Lower lobe of right lung (tissue), 2 donors: ENCODE data around the gene ADAM15. TPM values are rescaled to one million over a fixed set of nuclear protein-coding genes. Genes with fewer than 3 reads are reported as not detected.

Experiments used
- ATAC-seq, 2 donors: fragments of 200-7000 bp; cut with Tn5 transposase; one replicate each; pipeline ENCODE4 v1.9.1; 2020 to 2022; ENCODE audit warnings: mild to moderate bottlenecking in 2 of 2, moderate library complexity in 2 of 2
- DNase-seq: peaks from one replicate; pipeline ENCODE4 v3.0.0-alpha.2; 2020
- H3K27ac ChIP-seq: fragments of 200-600 bp; one replicate; pipeline ENCODE4 v1.8.0; 2022
- H3K27me3 ChIP-seq: fragments of 200-600 bp; one replicate; pipeline ENCODE4 v1.8.0; 2022; ENCODE audit warnings: low read depth
- H3K36me3 ChIP-seq: fragments of 200-600 bp; one replicate; pipeline ENCODE4 v1.8.0; 2022; ENCODE audit warnings: mild to moderate bottlenecking
- H3K4me1 ChIP-seq: fragments of 200-600 bp; one replicate; pipeline ENCODE4 v1.8.0; 2022
- H3K4me3 ChIP-seq: fragments of 200-600 bp; one replicate; pipeline ENCODE4 v1.8.0; 2022; ENCODE audit warnings: mild to moderate bottlenecking
- H3K9me3 ChIP-seq: fragments of 200-600 bp; one replicate; pipeline ENCODE4 v1.8.0; 2022
- intact Hi-C: fragments of 100-400 bp; cut with DNase I; formaldehyde crosslinking; loops from one replicate; pipeline ENCODE4 v1.11.0; 2022
- total RNA-seq: library from RNA; stranded (reverse); fragmentation: NEBNext Ultra II Directional; extraction: Animal tissue kit (Norgen Biotek cat#: 25700); gene quantifications from one replicate; pipeline ENCODE4 v1.2.1, GENCODE V29; 2021
- TF ChIP-seq, protein P1 (sequence below): fragments of 200-600 bp; IDR thresholded peaks from one replicate; pipeline ENCODE4 v1.8.0; 2022; ENCODE audit warnings: antibody characterized with exemption, mild to moderate bottlenecking
- donor health status: DM: no; HTN: yes; CAD: no; lungs with severe emphysema.

The ADAM15 gene
- total RNA-seq, 1 donor from 2014 or later = 121 TPM

DNA sequence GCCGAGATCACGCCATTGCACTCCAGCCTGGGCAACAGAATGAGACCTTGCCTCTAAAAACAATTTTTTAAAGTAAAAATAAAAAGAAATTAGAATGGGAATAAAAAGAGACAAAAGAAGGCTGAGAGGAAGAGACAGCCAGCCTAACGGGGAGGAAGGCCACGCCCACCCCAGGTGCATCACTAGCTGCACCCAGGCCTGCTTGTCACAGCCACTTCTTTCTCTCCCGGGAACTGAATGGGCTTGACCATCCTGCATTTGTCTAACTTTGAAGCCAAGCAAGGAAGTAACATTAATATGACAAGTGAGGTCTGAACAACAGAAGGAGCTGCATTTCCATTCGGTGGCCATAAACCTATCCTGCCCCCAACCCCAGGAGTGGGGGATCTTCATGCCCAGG, 55.7 kb downstream of the ADAM15 start:
- Histone ChIP-seq H3K4me3 (no peak overlapping the region), H3K36me3 (no peaks in the 10 kb centered on the region), H3K27me3 (no peaks in the 10 kb centered on the region), H3K9me3 (no peaks in the 10 kb centered on the region), H3K27ac (no peak overlapping the region), H3K4me1 (peaks cover 9% of the 10 kb centered on the region)
- TF ChIP-seq, protein P1, sequence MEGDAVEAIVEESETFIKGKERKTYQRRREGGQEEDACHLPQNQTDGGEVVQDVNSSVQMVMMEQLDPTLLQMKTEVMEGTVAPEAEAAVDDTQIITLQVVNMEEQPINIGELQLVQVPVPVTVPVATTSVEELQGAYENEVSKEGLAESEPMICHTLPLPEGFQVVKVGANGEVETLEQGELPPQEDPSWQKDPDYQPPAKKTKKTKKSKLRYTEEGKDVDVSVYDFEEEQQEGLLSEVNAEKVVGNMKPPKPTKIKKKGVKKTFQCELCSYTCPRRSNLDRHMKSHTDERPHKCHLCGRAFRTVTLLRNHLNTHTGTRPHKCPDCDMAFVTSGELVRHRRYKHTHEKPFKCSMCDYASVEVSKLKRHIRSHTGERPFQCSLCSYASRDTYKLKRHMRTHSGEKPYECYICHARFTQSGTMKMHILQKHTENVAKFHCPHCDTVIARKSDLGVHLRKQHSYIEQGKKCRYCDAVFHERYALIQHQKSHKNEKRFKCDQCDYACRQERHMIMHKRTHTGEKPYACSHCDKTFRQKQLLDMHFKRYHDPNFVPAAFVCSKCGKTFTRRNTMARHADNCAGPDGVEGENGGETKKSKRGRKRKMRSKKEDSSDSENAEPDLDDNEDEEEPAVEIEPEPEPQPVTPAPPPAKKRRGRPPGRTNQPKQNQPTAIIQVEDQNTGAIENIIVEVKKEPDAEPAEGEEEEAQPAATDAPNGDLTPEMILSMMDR = no peak
- ATAC-seq (no peak), DNase-seq (no peak)
- intact Hi-C loops = no loop called here

DNA sequence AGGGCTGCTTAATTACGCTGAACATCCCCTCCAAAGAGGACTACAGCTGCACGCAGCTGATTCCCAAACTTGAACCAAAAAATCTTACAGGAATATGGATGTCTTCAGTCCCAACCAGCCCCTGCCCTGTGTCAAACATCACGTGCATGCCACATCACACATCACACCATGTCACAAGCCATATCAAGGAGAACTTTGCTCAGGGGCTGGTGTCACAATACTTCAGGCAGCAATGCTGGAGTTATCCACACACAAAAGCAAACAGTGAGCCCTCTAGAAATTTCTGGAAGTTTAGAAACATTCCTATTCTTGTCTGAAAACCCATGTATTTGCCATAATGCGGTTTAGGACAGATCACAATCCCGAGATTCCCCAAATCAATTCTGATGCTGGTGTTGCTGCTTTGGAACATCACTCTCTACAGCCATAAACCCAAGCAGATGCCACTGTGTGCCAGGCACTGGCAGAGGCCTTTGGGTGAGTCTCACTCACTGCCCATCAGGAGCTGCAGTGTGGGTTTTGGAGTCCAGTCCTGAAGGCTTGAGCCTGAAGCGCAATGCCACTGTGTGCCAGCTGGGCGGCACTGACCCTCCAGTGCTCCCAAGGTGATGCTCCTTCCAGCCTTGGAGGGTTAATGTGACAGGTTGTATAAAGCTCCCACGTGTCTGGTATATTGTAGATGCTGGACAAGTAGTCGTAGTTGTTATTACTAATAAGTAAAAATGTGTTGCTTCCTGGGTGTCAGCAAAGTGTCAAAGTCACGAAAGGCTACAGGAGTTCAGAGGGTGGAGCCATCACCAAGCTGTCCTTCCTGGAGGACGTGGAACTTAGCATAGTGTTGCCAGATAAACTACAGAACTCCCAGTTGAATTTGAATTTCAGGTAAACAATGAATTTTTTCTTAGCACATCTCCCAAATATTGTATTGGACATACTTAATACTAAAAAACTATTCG, 56.5 kb downstream of the ADAM15 start:
- no peak for ATAC-seq
- intact Hi-C loops = no loop called here

DNA sequence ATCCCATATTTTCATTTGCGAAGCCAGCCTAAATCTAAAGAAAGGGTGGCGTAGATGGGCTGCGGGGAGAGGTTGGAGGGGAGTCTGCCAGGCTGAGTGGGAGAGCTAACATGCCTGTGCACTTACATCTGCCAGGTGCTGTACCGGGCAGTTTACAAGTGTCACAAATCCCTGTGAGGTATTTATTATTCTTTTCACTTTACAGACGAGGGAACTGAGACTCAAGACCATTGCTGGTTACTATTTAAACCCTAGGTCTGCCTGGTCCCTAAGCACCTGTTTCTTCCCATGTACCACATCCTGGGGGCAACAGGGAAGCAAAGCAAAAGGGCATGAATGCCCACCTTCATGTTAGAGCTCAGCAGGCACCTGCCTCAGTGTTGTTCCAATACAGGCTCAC, 57.2 kb downstream of the ADAM15 start:
- Histone ChIP-seq H3K4me3 (no peak overlapping the region), H3K9me3 (no peaks in the 10 kb centered on the region), H3K27ac (no peak overlapping the region), H3K27me3 (no peaks in the 10 kb centered on the region), H3K36me3 (no peaks in the 10 kb centered on the region), H3K4me1 (no peaks in the 10 kb centered on the region)
- intact Hi-C loops = no loop called here
- TF ChIP-seq, protein P1 = no peak
- ATAC-seq = no peak
- no peak for DNase-seq

More for the DNA sequence above, 56.5 kb downstream of the ADAM15 start:
- TF ChIP-seq, protein P1 = no peak
- Histone ChIP-seq H3K4me3 (no peak overlapping the region), H3K36me3 (no peaks in the 10 kb centered on the region), H3K27ac (no peak overlapping the region), H3K4me1 (peaks cover 1% of the 10 kb centered on the region), H3K27me3 (no peaks in the 10 kb centered on the region), H3K9me3 (no peaks in the 10 kb centered on the region)
- DNase-seq = no peak

DNA sequence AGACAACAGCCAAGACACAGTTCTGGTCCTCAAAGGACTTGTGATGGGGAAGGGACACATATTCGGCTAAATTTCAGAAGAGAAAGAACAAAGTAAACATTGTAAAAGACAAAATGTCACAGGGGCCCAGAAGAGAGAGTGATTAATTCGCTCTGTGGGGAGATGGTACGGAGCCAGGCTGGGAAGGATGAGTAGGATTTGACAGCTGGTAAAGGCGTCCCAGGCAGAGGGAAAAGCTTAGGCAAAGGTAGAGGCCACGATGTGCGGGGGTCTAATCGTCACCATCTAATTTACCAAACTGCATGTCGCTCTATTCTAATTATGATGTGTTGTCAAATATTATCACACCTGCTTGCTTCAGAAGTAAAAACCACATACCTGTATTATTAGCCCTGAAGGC, 59.3 kb downstream of the ADAM15 start:
- intact Hi-C loops = no loop called here
- Histone ChIP-seq H3K27me3 (no peaks in the 10 kb centered on the region), H3K4me3 (no peak overlapping the region), H3K27ac (no peak overlapping the region), H3K9me3 (no peaks in the 10 kb centered on the region), H3K36me3 (no peaks in the 10 kb centered on the region), H3K4me1 (no peaks in the 10 kb centered on the region)
- ATAC-seq (no peak), DNase-seq (no peak)
- TF ChIP-seq, protein P1 = no peak

DNA sequence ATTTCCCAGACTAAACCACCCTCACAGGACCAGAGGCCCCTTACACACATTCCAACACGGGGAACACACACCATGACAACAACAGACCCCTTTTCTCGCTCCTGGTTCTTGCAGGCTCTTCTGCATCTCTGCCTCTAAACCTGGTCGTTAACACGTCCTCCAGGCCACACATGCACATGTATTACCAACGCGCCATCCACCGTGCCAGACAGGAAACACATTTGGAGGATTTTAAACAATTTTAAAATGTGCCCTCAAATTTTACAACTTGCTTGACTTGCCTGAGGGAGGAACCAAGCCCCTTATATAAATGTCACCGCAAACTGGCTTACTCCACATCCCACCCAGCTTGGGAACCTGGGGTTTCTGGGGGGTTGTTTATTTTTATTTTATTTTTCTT, 59.7 kb downstream of the ADAM15 start:
- Histone ChIP-seq H3K27ac (no peak overlapping the region), H3K36me3 (no peaks in the 10 kb centered on the region), H3K4me3 (no peak overlapping the region), H3K9me3 (no peaks in the 10 kb centered on the region), H3K27me3 (no peaks in the 10 kb centered on the region), H3K4me1 (no peaks in the 10 kb centered on the region)
- intact Hi-C loops = no loop called here
- DNase-seq = no peak
- ATAC-seq = no peak
- TF ChIP-seq, protein P1 = no peak

Other genes starting within 250 kb of the ADAM15 start
- gene KCNN3, start 181.0 kb upstream of the ADAM15 start, total RNA-seq = 4.4 TPM
- 34.1 TPM for gene PMVK, start 114.6 kb upstream of the ADAM15 start, total RNA-seq
- 68.1 TPM for gene PBXIP1, start 95.2 kb upstream of the ADAM15 start, total RNA-seq
- gene PYGO2, start 89.5 kb upstream of the ADAM15 start, total RNA-seq = 27.4 TPM
- 94.8 TPM for gene SHC1, start 80.6 kb upstream of the ADAM15 start, total RNA-seq
- 28.5 TPM for gene CKS1B, start 76.6 kb upstream of the ADAM15 start, total RNA-seq
- 31.9 TPM for gene FLAD1, start 68.0 kb upstream of the ADAM15 start, total RNA-seq
- not detected for gene LENEP, start 57.7 kb upstream of the ADAM15 start, total RNA-seq
- 72.0 TPM for gene ZBTB7B, start 48.5 kb upstream of the ADAM15 start, total RNA-seq
- gene DCST2, start 17.5 kb upstream of the ADAM15 start, total RNA-seq = 1.4 TPM
- gene DCST1, start 17.5 kb upstream of the ADAM15 start, total RNA-seq = not detected
- gene EFNA4, start 12.4 kb downstream of the ADAM15 start, total RNA-seq = 7.4 TPM
- gene EFNA3, start 27.5 kb downstream of the ADAM15 start, total RNA-seq = 1.0 TPM
- 144 TPM for gene EFNA1, start 76.6 kb downstream of the ADAM15 start, total RNA-seq
- gene SLC50A1, start 84.5 kb downstream of the ADAM15 start, total RNA-seq = 42.6 TPM
- 62.3 TPM for gene DPM3, start 89.2 kb downstream of the ADAM15 start, total RNA-seq
- 173 TPM for gene KRTCAP2, start 122.0 kb downstream of the ADAM15 start, total RNA-seq
- gene TRIM46, start 122.5 kb downstream of the ADAM15 start, total RNA-seq = 0.35 TPM
- 24.4 TPM for gene THBS3, start 156.6 kb downstream of the ADAM15 start, total RNA-seq
- gene MTX1, start 157.4 kb downstream of the ADAM15 start, total RNA-seq = 27.9 TPM
- gene ENTREP3, start 204.2 kb downstream of the ADAM15 start, total RNA-seq = 22.9 TPM
- 70.2 TPM for gene SCAMP3, start 211.0 kb downstream of the ADAM15 start, total RNA-seq
- gene CLK2, start 222.2 kb downstream of the ADAM15 start, total RNA-seq = 51.1 TPM
- gene HCN3, start 226.1 kb downstream of the ADAM15 start, total RNA-seq = 4.2 TPM